IMR-90 (cell line): ENCODE data around the gene ADIG. TPM values are rescaled to one million over a fixed set of nuclear protein-coding genes. Genes with fewer than 3 reads are reported as not detected.

Experiments used
- ATAC-seq: fragments of 200-7000 bp; cut with Tn5 transposase; 2 replicates; pipeline ENCODE4 v1.9.1; 2020; ENCODE audit warnings: low read depth, mild to moderate bottlenecking, moderate library complexity
- BruUV-seq: library from RNA; stranded (reverse); fragments of 400-500 nt; replicated peaks from 2 replicates; lab custom pipeline; 2021; lab: Mats Ljungman, UMichigan
- CTCF ChIA-PET: fragments of 300-600 bp; formaldehyde crosslinking; extraction: SDS; loops from one replicate; lab custom pipeline; 2021; ENCODE audit warnings: antibody characterized with exemption; lab: Yijun Ruan, JAX
- POLR2A ChIA-PET: fragments of 300-600 bp; sonication (Branson Sonifier 250); formaldehyde crosslinking; loops from one replicate; lab custom pipeline; 2022; ENCODE audit warnings: antibody characterized with exemption; ENCODE audit not compliant: unreplicated experiment; lab: Charles Lee
- DNase-seq: peaks from one replicate; pipeline ENCODE4 v3.0.0; 2013
- H2AFZ ChIP-seq: replicated peaks from 2 replicates; pipeline ENCODE3; 2013; ENCODE audit warnings: low read length, mild to moderate bottlenecking; ENCODE audit not compliant: poor library complexity
- H2AK5ac ChIP-seq: 2 replicates; pipeline ENCODE4 v1.6.1; 2013; ENCODE audit warnings: low read depth, low read length, inconsistent platforms
- H2AK9ac ChIP-seq: replicated peaks from 2 replicates; pipeline ENCODE3; 2013; ENCODE audit warnings: mild to moderate bottlenecking, low read depth, low read length, moderate library complexity; ENCODE audit not compliant: poor library complexity
- H2BK120ac ChIP-seq: 2 replicates; pipeline ENCODE4 v1.6.1; 2013; ENCODE audit warnings: low read depth, low read length, inconsistent platforms
- H2BK15ac ChIP-seq: 3 replicates; pipeline ENCODE4 v1.6.1; 2013; ENCODE audit warnings: low read depth, low read length, inconsistent platforms
- H2BK20ac ChIP-seq: 2 replicates; pipeline ENCODE4 v1.6.1; 2013; ENCODE audit warnings: low read depth, mild to moderate bottlenecking, inconsistent platforms, low read length, moderate library complexity
- H2BK5ac ChIP-seq: 2 replicates; pipeline ENCODE4 v1.6.1; 2013; ENCODE audit warnings: mild to moderate bottlenecking, low read depth, low read length, inconsistent platforms; ENCODE audit not compliant: poor library complexity, severe bottlenecking
- H3K14ac ChIP-seq: replicated peaks from 2 replicates; pipeline ENCODE4 v1.6.1; 2013; ENCODE audit warnings: low read depth, low read length, inconsistent platforms
- H3K18ac ChIP-seq: 2 replicates; pipeline ENCODE4 v1.6.1; 2013; ENCODE audit warnings: low read depth, low read length, control low read depth
- H3K23ac ChIP-seq: 2 replicates; pipeline ENCODE4 v1.6.1; 2013; ENCODE audit warnings: low read depth, low read length, inconsistent platforms
- H3K27ac ChIP-seq: 2 replicates; pipeline ENCODE4 v1.5.1; 2013; ENCODE audit warnings: mild to moderate bottlenecking, control low read depth, low read length; ENCODE audit not compliant: insufficient read depth
- H3K27me3 ChIP-seq: 2 replicates; pipeline ENCODE4 v1.6.1; 2013; ENCODE audit warnings: low read length; ENCODE audit not compliant: control insufficient read depth, insufficient read depth
- H3K36me3 ChIP-seq: 2 replicates; pipeline ENCODE4 v1.6.1; 2013; ENCODE audit warnings: low read length, mixed read lengths; ENCODE audit not compliant: control insufficient read depth, insufficient read depth
- H3K4ac ChIP-seq: 2 replicates; pipeline ENCODE4 v1.6.1; 2013; ENCODE audit warnings: low read depth, low read length, inconsistent platforms
- H3K4me1 ChIP-seq: 2 replicates; pipeline ENCODE4 v1.6.1; 2013; ENCODE audit warnings: low read length, mixed read lengths; ENCODE audit not compliant: control insufficient read depth, insufficient read depth
- H3K4me2 ChIP-seq: 2 replicates; pipeline ENCODE4 v1.6.1; 2013; ENCODE audit warnings: low read depth, mild to moderate bottlenecking, control low read depth, low read length, moderate library complexity
- H3K4me3 ChIP-seq: 2 replicates; pipeline ENCODE4 v1.5.1; 2013; ENCODE audit warnings: low read depth, mild to moderate bottlenecking, control low read depth, low read length, moderate library complexity; ENCODE audit not compliant: insufficient read depth
- H3K56ac ChIP-seq: 2 replicates; pipeline ENCODE4 v1.6.1; 2013; ENCODE audit warnings: low read length, inconsistent platforms; ENCODE audit not compliant: insufficient read depth; ENCODE audit errors: extremely low read depth
- H3K79me1 ChIP-seq, 2 experiments: 2 replicates each; pipeline ENCODE4 v1.6.1; 2013; ENCODE audit warnings: low read length in 2 of 2, inconsistent platforms in 1 of 2, low read depth in 1 of 2
- H3K9ac ChIP-seq: 2 replicates; pipeline ENCODE4 v1.6.1; 2013; ENCODE audit warnings: low read depth, low read length, control low read depth
- H3K9me1 ChIP-seq: 2 replicates; pipeline ENCODE4 v1.6.1; 2013; ENCODE audit warnings: low read length, inconsistent platforms; ENCODE audit not compliant: insufficient read depth
- H3K9me3 ChIP-seq: 2 replicates; pipeline ENCODE4 v1.6.1; 2013; ENCODE audit warnings: low read length; ENCODE audit not compliant: control insufficient read depth, insufficient read depth
- H4K20me1 ChIP-seq: 2 replicates; pipeline ENCODE4 v1.6.1; 2013; ENCODE audit warnings: low read length, inconsistent platforms; ENCODE audit not compliant: insufficient read depth
- H4K5ac ChIP-seq: 2 replicates; pipeline ENCODE4 v1.6.1; 2013; ENCODE audit warnings: mild to moderate bottlenecking, low read depth, low read length, control low read depth
- H4K8ac ChIP-seq, 2 experiments: 2 replicates each; pipeline ENCODE4 v1.6.1; 2013; ENCODE audit warnings: low read depth in 2 of 2, low read length in 2 of 2, control low read depth in 1 of 2, inconsistent platforms in 1 of 2
- H4K91ac ChIP-seq: 2 replicates; pipeline ENCODE4 v1.6.1; 2013; ENCODE audit warnings: low read depth, low read length, inconsistent platforms; ENCODE audit not compliant: insufficient read depth
- CEBPB ChIP-seq: IDR thresholded peaks from 2 replicates; pipeline ENCODE4 v1.6.1; 2012; ENCODE audit warnings: low read depth, low read length, improper control_type of control experiment
- WGBS, 2 experiments: methylation state at CpG; one replicate each; pipeline versions ENCODE4 v1.1.5 to v1.1.7; 2013; ENCODE audit warnings: missing lambda C conversion rate in 2 of 2; ENCODE audit not compliant: insufficient read length in 1 of 2; ENCODE audit errors: extremely low coverage in 2 of 2; 5-methylcytosine and 5-hydroxymethylcytosine counted together
- dilution Hi-C: fragments of 300-500 bp; cut with HindIII; formaldehyde crosslinking; loops from one replicate; pipeline ENCODE4 v1.14.3; 2018; ENCODE audit warnings: low sequenced_read_pairs; ENCODE audit not compliant: unreplicated experiment
- in situ Hi-C: fragments of 300-500 bp; cut with MboI; formaldehyde crosslinking; loops from 3 replicates; pipeline ENCODE4 v1.14.3; 2019; ENCODE audit warnings: low sequenced_read_pairs, inconsistent platforms, mixed read lengths
- intact Hi-C: fragments of 100-400 bp; cut with micrococcal nuclease; formaldehyde crosslinking; loops from 2 replicates; pipeline ENCODE4 v1.10.0; 2022
- polyA plus RNA-seq, 3 experiments: library from polyadenylated mRNA; depleted of rRNA; stranded (reverse); fragments of >200 nt; gene quantifications; 2 replicates each; pipeline ENCODE4 v1.2.3, GENCODE V29; 2012; ENCODE audit warnings: low replicate concordance in 1 of 3
- total RNA-seq: library from RNA; depleted of rRNA; stranded (reverse); fragments of >200 nt; gene quantifications from 2 replicates; pipeline ENCODE4 v1.2.3, GENCODE V29; 2012

Gene ADIG
- total and polyA plus RNA-seq, 2 of the 4 experiments (the other 2 are of a cell fraction), result not detected

GRCh38 chr20:38604873-38605303, 23.9 kb downstream of the ADIG start:
- Histone ChIP-seq H2AK9ac (no peak overlapping the region), H3K23ac (no peak overlapping the region), H3K18ac (no peak overlapping the region), H4K8ac (no peak overlapping the region), H3K9ac (no peak overlapping the region), H2AFZ (no peak overlapping the region), H4K91ac (no peak overlapping the region), H2BK20ac (no peak overlapping the region), H3K56ac (no peak overlapping the region), H4K20me1 (no peaks in the 10 kb centered on the region), H2AK5ac (no peak overlapping the region), H3K9me3 (no peaks in the 10 kb centered on the region), H3K4me1 (no peaks in the 10 kb centered on the region), H2BK15ac (no peak overlapping the region), H3K9me1 (no peaks in the 10 kb centered on the region), H3K4ac (no peak overlapping the region), H3K4me2 (no peak overlapping the region), H4K5ac (no peak overlapping the region), H3K4me3 (no peak overlapping the region), H3K36me3 (no peaks in the 10 kb centered on the region), H3K14ac (no peak overlapping the region), H3K27me3 (peaks cover 48% of the 10 kb centered on the region), H2BK120ac (no peak overlapping the region), H2BK5ac (no peak overlapping the region), H3K79me1 (no peaks in the 10 kb centered on the region), H3K27ac (no peak overlapping the region)
- dilution Hi-C loops (no loop called here), in situ Hi-C loops (no loop called here), intact Hi-C loops (no loop called here)
- ChIA-PET CTCF (interaction anchor here (1.4 kb wide), 1 partner anchor 25 kb away, joined by 3 read pairs; no protein-coding TSS in a partner anchor), POLR2A (no interaction called here)
- ATAC-seq, result peak; percentile 59
- peak; percentile 14 for DNase-seq
- no peak for TF ChIP-seq CEBPB
- BruUV-seq, result no TSS peak
- WGBS, 2 experiments, result no CpG with 5 or more reads among the region's 4 CpGs
